GM12875 (cell line): ENCODE results near the gene MLYCD.
"Not testable (repeated sequence)": the region's sequence is repeated elsewhere in the genome, so short reads cannot be mapped to it uniquely, and the experiment has no call there.

Experiments
- H3K4me3 ChIP-seq: one replicate; pipeline ENCODE4 v1.5.1; 2011; ENCODE audit warnings: low read depth, low read length, control low read depth
- CTCF ChIP-seq: IDR thresholded peaks from 2 replicates; pipeline ENCODE4 v1.5.1; 2011; ENCODE audit warnings: low read depth, mild to moderate bottlenecking, control low read depth, inconsistent platforms, low read length, moderate library complexity, borderline replicate concordance; ENCODE audit not compliant: insufficient read depth

MLYCD gene

DNA sequence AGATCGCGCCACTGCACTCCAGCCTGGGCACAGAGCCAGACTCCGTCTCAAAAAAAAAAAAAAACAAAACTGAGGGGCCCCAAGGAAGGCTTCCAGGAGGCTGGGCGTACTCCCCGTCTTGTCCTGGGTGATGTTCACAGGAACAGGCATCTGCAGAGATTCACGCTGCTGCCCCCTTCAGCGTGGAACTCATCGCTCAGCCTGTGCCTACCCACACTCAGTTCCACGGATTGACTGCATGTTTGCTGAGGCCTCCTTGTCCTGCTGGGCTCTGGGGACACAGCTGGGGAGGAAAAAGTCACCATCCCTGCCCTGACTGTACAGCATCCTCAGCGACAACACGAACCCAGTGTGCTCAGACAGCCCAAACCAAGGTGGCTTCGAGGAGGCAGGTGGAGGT is 41.2 kb downstream of the MLYCD start:
- no peak for TF ChIP-seq CTCF
- H3K4me3 ChIP-seq: no peak overlapping the region

DNA sequence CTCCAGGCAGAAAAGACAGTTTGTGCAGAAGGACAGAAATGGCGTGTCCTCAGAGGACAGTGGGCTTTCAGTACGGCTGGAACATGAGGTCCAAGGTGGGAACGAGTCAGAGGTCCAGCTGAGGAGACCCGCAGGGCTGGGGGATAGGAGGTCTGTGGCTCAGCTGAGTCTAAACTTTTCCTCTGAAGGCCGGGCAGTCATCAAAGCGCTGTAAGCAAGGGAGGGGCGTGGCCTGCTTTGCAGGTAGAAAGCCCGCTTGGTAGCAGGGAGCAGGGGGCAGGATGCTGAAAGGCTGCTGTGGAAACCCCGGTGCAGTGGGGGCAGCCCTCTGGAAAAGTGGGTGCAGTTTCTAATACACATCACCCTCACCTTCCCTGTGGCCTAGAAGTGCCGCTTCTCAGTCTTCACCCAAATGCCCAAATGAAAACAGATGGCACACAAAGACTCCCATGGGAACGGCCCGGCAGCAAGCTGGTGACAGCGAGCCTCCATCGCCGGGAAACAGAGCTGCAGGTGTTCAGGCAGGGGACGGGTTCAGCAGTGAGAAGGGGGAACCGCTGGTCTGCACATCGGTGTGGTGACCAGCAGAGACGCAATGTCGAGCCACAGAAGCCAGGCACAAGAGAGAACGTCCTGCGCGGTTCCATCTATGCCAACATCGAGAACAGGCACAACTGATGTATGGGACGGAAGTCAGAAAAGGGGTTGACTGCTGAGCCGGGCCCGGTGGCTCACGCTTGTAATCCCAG is 41.9 kb downstream of the MLYCD start:
- no peak overlapping the region for H3K4me3 ChIP-seq
- TF ChIP-seq CTCF: no peak

DNA sequence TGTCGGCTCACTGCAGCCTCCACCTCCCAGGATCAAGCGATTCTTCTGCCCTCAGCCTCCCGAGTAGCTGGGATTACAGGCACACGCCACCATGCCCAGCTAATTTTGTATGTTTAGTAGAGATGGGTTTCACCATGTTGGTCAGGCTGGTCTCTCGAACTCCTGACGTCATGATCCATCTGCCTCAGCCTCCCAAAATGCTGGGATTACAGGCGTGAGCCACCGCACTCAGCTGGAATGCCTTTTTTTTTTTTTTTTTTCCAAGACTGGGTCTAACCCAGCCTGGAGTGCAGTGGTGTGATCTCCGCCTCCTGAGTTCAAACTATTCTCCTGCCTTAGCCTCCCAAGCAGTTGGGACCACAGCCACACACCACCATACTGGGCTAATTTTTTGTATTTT is 42.6 kb downstream of the MLYCD start:
- not testable (repeated sequence) for H3K4me3 ChIP-seq

GRCh38 chr16:83942074-83942473 is 43.2 kb downstream of the MLYCD start:
- no peak overlapping the region for H3K4me3 ChIP-seq
- TF ChIP-seq CTCF: no peak

GRCh38 chr16:83942815-83943515 is 44.0 kb downstream of the MLYCD start:
- no peak for TF ChIP-seq CTCF
- no peak overlapping the region for H3K4me3 ChIP-seq

- no peak overlapping the region for H3K4me3 ChIP-seq
- no peak for TF ChIP-seq CTCF
Observed at GRCh38 chr16:83943516-83944050, 44.7 kb downstream of the MLYCD start.

GRCh38 chr16:83945587-83945986 is 46.7 kb downstream of the MLYCD start:
- no peak overlapping the region for H3K4me3 ChIP-seq
- no peak for TF ChIP-seq CTCF
